RPMI8226 (cell line): ENCODE data around the gene ATP11C.

ENCODE experiments used
- DNase-seq: peaks from one replicate; pipeline ENCODE4 v3.0.0-alpha.2; 2015

Gene ATP11C

GRCh38 chrX:139801397-139801813 is 131.4 kb downstream of the ATP11C start:
- DNase-seq: no peak

DNA sequence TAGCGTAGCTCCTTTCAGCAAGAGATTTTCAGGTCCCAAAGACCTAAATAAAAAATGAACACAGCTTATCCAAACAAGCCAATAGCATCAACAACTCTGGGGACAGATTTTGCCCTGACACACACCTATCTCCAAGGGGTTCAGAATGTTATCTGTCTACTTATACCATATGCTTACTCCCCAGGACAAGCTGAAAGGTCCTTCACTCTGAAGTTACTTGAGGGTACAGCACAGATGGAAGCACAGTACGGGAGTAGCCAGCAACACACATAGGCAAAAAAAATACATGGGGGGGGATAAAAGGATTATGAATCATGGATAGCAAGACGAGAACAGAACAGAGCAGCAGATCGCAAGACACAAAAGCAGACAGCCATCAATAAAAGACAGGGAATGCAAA is 134.2 kb downstream of the ATP11C start:
- no peak for DNase-seq

DNA sequence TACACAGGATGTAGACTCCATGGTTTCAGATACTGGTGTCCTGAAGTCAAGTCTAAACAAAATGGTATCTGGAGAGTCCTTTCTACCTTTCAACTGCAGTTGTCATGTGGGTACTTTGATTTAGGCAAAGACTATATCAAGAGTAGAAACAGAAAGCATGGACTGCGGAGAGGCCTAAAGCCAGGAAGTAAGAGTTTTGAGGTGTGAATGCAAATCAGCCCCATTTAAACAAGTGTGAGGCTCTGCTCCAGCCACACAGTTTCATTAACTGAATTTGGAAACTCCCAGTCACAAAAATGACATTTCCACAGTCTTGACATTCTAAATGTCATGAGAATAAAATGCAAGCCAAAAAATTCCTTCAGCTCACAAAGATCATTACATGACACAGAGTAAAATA is 137.7 kb downstream of the ATP11C start:
- DNase-seq: no peak

- no peak for DNase-seq
Observed at GRCh38 chrX:139787601-139788000, 145.3 kb downstream of the ATP11C start.

- DNase-seq: no peak
Observed at GRCh38 chrX:139784807-139785206, 148.0 kb downstream of the ATP11C start.

GRCh38 chrX:139783959-139784358 is 148.9 kb downstream of the ATP11C start:
- no peak for DNase-seq

- no peak for DNase-seq
Observed at GRCh38 chrX:139783030-139783429, 149.8 kb downstream of the ATP11C start.

DNA sequence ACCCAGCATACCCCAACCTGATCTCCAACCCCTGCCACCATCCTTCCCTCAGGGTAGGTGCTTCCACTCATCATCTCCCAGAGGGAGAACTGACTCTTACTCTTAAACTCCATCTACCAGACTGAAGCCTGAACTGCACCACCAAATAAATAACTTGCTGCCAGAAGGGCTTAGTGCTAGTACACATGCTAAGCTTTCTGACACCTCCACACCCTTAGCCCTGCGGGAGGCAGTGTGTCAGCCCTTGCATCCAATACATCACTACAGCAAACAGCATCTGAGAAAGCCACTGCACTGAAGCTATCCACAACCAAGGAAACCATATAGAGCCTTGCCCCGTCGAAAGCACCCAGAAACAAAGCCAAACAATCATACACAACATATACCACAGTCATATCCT is 156.3 kb downstream of the ATP11C start:
- DNase-seq: no peak

DNA sequence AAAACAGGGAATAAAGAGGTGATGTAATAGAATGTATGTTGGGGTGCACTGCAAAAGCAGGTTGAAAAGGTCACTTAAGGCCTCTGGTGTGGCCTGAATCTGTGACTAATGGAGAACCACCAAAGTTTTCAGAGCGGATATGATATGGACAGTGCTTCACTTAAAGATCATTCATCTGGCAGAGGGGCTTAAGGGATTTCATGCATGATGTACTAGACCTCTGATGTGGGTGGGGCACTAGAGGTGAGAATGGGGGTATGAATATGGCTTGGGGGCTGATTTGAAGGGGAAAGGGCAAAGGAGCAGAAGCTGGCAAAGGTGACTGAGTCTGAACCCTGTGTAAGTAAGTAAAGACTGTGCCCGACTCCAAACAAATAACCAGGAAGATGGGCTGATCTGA is 162.5 kb downstream of the ATP11C start:
- no peak for DNase-seq

GRCh38 chrX:139766545-139766983 is 166.3 kb downstream of the ATP11C start:
- no peak for DNase-seq

- no peak for DNase-seq
Observed at GRCh38 chrX:139762400-139763183, 170.3 kb downstream of the ATP11C start.

- peak; percentile 26 for DNase-seq
Observed at GRCh38 chrX:139759637-139760036, 173.2 kb downstream of the ATP11C start.

- DNase-seq: no peak
Observed at GRCh38 chrX:139758809-139759208, 174.0 kb downstream of the ATP11C start.

DNA sequence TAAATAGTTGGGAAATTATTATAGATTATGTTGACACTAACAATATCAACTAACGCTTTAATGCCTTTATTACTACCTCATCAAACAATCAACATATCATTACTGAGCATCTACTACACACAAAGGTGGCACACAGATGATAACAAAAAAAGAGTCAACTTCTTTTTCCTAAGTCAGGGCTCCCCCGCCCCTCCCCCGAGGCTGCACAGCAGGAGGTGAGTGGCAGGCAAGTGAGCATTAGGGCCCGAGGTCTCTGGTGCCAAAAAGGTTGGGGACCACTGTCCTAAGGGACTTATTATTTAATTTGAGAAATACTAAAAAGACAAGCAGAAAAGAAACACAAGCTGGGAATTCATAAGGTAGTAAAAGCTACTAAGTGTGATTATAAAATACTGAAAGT is 174.6 kb downstream of the ATP11C start:
- DNase-seq: no peak

DNA sequence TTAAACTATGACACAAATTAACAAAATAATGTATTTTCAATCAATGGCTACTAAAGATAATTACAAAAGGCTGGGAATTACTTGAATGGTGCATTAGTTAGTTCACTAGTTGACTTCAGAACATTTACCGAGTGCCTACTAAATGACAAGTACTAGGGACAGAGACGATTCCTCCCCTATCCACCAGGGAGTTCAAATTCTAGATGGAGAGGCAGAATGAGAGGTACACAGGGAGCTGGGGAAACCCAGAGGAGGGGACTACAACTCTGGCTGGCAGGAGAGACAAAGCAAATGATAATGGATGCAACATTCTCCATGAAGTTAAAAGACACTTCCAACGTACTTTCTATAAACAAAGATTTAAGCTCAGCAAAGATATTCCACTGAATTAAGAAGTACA is 181.8 kb downstream of the ATP11C start:
- no peak for DNase-seq

DNA sequence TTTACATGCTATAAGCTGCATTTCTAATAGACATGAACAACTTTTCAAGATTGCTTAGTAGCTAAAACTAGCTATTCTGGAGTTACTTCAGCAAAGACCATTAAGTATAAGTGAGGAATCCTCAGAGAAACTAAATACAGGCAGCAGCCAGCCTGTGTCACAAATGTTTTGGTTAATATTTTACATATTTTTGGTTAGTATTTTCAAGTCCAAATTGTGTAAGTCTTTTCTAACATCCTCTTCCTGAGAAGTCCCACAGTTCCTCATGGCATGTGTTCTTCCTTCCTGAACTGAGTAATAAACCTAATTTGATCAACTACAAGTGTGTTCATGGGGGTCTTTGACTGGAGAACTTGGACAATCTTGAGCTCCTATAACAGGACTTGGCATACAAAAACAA is 182.5 kb downstream of the ATP11C start:
- no peak for DNase-seq

GRCh38 chrX:139739138-139739537 is 193.7 kb downstream of the ATP11C start:
- DNase-seq: no peak

- DNase-seq: no peak
Observed at GRCh38 chrX:139738581-139738980, 194.3 kb downstream of the ATP11C start.

DNA sequence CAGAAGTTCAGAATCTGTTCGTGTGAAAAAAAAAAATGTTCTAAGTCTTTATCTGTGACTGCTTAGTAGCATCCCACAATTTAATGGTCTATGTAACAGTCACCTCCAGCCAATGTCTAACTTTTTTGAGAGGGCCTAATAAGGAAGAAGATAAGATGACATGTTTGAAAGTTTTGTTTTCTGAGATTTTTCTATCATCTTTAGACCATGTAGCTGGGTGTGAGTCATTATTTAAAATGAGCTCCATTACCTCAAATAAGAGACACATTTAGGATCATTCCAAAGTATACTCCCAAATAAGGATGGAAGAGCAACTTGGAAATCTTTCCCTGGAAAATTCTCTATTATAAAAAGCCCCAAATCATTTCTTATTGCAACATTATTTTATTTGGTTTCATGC is 196.7 kb downstream of the ATP11C start:
- DNase-seq: no peak

DNA sequence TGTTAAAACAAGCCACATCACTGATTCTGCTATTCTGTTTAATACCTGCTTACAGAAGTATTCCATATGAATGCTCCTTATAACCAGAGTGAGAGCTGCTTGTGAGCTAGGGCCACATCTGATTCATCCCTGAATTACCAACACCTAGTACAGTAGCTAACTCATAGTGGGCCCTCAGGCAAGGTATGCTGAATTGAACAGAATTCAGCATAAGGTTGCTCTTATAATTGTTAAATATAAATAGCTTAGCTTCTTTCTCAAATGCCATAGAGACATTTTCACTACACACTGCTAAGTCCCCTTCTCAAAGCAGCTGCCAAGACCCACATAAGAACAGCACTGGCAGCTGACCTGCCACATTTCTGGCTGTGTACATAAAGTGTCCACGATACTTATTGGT is 197.9 kb downstream of the ATP11C start:
- DNase-seq: no peak

DNA sequence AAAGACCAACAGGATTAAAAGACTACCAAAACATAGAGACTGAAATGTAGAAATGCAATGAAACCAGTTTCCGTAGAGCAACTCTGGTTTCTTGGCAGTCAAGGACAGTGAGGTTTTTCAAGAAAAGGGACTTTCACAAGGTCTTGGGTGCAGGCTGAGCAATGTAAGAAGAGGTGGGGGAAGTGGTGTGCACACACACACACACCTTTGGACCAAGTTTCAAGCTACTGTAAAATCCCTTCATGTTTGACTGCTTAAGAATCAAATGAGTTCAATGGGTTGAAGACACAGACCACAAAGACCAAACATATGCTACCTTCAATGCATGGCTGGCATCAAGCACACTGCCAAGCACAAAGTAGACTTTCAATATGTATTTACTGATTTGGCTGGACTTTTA is 207.1 kb downstream of the ATP11C start:
- no peak for DNase-seq

GRCh38 chrX:139724626-139725025 is 208.2 kb downstream of the ATP11C start:
- DNase-seq: no peak

DNA sequence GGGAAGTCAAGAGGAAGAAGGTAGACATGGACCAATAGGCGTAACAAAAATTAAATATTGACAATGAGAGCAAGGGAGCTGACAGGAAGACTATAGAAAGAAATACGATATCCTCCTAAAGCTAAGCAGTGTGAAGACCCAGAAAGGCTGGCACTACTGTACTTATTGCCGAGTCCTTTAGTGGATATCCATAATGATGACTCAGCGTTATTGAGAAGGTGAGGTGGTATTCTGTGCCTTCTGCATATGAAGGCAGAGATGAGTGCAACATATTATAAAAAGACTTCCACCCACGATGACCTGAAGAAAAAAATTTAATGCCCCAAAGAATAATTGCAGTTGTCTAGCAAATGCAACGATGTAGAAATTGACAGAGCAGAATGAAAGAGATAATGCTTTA is 211.9 kb downstream of the ATP11C start:
- no peak for DNase-seq

GRCh38 chrX:139720136-139720535 is 212.7 kb downstream of the ATP11C start:
- no peak for DNase-seq

GRCh38 chrX:139708067-139708466 is 224.8 kb downstream of the ATP11C start, which contains the start of gene MCF2:
MCF2 (minus strand) TSS chrX:139708167; CDS start chrX:139651744, 56,423 bp downstream.
- DNase-seq: no peak
